RWPE2 (cell line): ENCODE data around the gene GBX2.

Experiments used
- ATAC-seq: fragments of 200-7000 bp; cut with Tn5 transposase; 3 replicates; pipeline ENCODE4 v1.9.1; 2021; ENCODE audit warnings: low read depth
- DNase-seq: peaks from one replicate; pipeline ENCODE4 v3.0.0-alpha.2; 2020; ENCODE audit warnings: low spot score
- H3K27ac ChIP-seq: fragments of 450-650 bp; 2 replicates; pipeline ENCODE4 v1.5.1; 2017; ENCODE audit warnings: mild to moderate bottlenecking; ENCODE audit not compliant: poor library complexity, severe bottlenecking
- H3K27me3 ChIP-seq: fragments of 250-450 bp; sonication (Bioruptor Pico); 2 replicates; pipeline ENCODE4 v1.5.1; 2021; ENCODE audit warnings: mild to moderate bottlenecking, moderate library complexity; ENCODE audit not compliant: insufficient read depth, poor library complexity, severe bottlenecking
- H3K36me3 ChIP-seq: fragments of 250-450 bp; sonication (Bioruptor Pico); 2 replicates; pipeline ENCODE4 v1.5.1; 2020; ENCODE audit warnings: low read depth, mild to moderate bottlenecking, moderate library complexity
- H3K4me1 ChIP-seq: fragments of 250-450 bp; sonication (Bioruptor Pico); 2 replicates; pipeline ENCODE4 v1.5.1; 2021; ENCODE audit warnings: mild to moderate bottlenecking, moderate library complexity; ENCODE audit not compliant: insufficient read depth, poor library complexity, severe bottlenecking
- H3K4me3 ChIP-seq: fragments of 250-450 bp; sonication (Bioruptor Pico); 2 replicates; pipeline ENCODE4 v1.5.1; 2021; ENCODE audit warnings: mild to moderate bottlenecking, moderate library complexity; ENCODE audit not compliant: severe bottlenecking
- H3K9me3 ChIP-seq: fragments of 250-450 bp; sonication (Bioruptor Pico); 2 replicates; pipeline ENCODE4 v1.5.1; 2021; ENCODE audit warnings: mild to moderate bottlenecking, moderate library complexity; ENCODE audit not compliant: severe bottlenecking
- TF ChIP-seq, protein P1 (sequence below): fragments of 450-650 bp; IDR thresholded peaks from one replicate; pipeline ENCODE4 v1.5.1; 2017; ENCODE audit warnings: mild to moderate bottlenecking, moderate library complexity; ENCODE audit not compliant: poor library complexity, severe bottlenecking

GBX2 gene

GRCh38 chr2:236184701-236185100 lies 16.5 kb upstream of the GBX2 start:
- H3K27me3 ChIP-seq: no peaks in the 10 kb centered on the region
- TF ChIP-seq, protein P1, sequence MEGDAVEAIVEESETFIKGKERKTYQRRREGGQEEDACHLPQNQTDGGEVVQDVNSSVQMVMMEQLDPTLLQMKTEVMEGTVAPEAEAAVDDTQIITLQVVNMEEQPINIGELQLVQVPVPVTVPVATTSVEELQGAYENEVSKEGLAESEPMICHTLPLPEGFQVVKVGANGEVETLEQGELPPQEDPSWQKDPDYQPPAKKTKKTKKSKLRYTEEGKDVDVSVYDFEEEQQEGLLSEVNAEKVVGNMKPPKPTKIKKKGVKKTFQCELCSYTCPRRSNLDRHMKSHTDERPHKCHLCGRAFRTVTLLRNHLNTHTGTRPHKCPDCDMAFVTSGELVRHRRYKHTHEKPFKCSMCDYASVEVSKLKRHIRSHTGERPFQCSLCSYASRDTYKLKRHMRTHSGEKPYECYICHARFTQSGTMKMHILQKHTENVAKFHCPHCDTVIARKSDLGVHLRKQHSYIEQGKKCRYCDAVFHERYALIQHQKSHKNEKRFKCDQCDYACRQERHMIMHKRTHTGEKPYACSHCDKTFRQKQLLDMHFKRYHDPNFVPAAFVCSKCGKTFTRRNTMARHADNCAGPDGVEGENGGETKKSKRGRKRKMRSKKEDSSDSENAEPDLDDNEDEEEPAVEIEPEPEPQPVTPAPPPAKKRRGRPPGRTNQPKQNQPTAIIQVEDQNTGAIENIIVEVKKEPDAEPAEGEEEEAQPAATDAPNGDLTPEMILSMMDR: no peak
- no peak overlapping the region for H3K4me3 ChIP-seq
- peaks cover 12% of the 10 kb centered on the region for H3K4me1 ChIP-seq
- no peaks in the 10 kb centered on the region for H3K9me3 ChIP-seq
- ATAC-seq: no peak
- no peaks in the 10 kb centered on the region for H3K36me3 ChIP-seq
- no peak for DNase-seq
- H3K27ac ChIP-seq: no peak overlapping the region

DNA sequence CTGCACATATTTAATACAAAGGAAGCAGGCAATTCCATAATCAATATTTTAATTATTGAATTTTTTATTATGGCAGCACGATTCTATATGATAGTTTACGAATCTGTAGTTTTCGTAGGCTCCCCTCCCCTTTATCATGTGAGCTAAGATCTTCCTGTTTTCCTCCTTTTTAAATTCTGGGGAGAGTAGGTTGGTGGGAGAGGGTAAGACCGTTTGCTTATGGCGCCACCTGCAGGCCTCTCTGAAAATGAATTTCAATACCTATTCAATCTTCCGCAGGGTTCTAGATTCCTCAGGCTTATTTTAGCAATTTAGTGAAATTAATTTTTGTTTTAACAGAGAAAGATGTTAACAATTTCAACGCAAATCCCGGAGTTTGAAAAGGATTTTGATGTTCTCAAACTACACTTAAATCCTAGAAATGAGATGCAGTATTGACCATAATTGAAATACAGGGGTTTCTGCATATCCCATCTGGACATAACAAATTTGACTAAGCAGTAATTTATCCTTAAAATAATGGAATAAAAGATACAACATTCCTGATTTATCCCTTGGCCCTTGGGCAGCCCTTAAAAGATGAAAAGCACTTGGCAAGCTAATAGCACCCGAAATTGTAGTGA lies 12.8 kb upstream of the GBX2 start:
- ATAC-seq (peak; percentile 43; the same call in 2 of the 3 replicates), DNase-seq (no peak)
- peak overlapping the region; percentile 73 for H3K27ac ChIP-seq
- peaks cover 9% of the 10 kb centered on the region for H3K27me3 ChIP-seq
- H3K4me1 ChIP-seq: peaks cover 18% of the 10 kb centered on the region
- no peak overlapping the region for H3K4me3 ChIP-seq
- no peaks in the 10 kb centered on the region for H3K36me3 ChIP-seq
- no peaks in the 10 kb centered on the region for H3K9me3 ChIP-seq
- TF ChIP-seq, protein P1: peak; percentile 95

DNA sequence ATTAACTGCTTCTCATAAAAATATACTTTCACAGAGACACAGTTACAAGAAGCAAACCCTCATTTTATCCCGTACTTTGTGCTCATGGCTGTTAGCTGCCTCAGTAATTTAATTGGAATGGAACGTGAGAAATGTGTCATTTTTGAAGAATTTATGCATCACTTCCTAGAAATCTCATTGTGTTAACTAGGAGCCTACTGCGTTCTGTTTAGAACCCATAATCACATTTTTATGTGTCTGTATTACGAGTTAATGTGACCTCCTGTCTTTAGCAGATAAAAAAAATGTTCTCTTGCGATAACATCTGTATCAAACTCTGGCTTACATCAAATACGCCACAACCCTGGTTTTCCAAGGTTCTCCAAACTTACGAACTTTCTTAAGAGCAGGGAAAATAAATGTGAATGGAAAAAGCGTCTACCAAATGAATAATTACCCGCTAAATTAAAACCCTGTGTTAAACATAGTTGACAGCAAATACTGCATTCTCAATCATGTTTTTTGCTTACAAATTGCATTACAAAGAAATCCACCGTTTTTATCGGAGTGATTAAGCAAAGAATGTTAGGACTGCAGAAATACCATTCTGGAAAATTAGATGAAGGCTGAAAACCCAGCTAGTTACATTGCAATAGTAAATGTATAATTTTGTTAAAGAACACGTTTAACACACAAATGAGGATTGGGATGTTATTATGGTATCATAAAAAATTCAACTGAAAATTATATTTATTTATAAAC lies 12.1 kb upstream of the GBX2 start:
- Histone ChIP-seq H3K27me3 (peaks cover 11% of the 10 kb centered on the region), H3K36me3 (no peaks in the 10 kb centered on the region), H3K4me1 (peaks cover 18% of the 10 kb centered on the region), H3K4me3 (no peak overlapping the region), H3K9me3 (no peaks in the 10 kb centered on the region), H3K27ac (peak overlapping the region; percentile 73)
- TF ChIP-seq, protein P1: no peak
- ATAC-seq (peak; percentile 64), DNase-seq (no peak)

- H3K4me3 ChIP-seq: peak overlapping the region; percentile 22
- TF ChIP-seq, protein P1: no peak
- 0 out of 3 replicates have a peak, but pooled peaks have one; percentile 3 for ATAC-seq
- peaks cover 17% of the 10 kb centered on the region for H3K27me3 ChIP-seq
- no peaks in the 10 kb centered on the region for H3K9me3 ChIP-seq
- DNase-seq: no peak
- peak overlapping the region; percentile 73 for H3K27ac ChIP-seq
- H3K4me1 ChIP-seq: peaks cover 18% of the 10 kb centered on the region
- H3K36me3 ChIP-seq: no peaks in the 10 kb centered on the region
Observed at GRCh38 chr2:236179236-236180075, 11.3 kb upstream of the GBX2 start.
